SIG-M5 treated with dmso at 0.1 percent for 504 hours (cell line): ENCODE data around the gene RPL35.
"Not testable (repeated sequence)": the region's sequence is repeated elsewhere in the genome, so short reads cannot be mapped to it uniquely, and the experiment has no call there.

Experiments
- DNase-seq: peaks from one replicate; lab custom pipeline; 2025; ENCODE audit not compliant: unreplicated experiment; lab: John Stamatoyannopoulos, UW

The RPL35 gene

GRCh38 chr9:124852829-124853531, 8.8 kb downstream of the RPL35 start, which contains the start of gene WDR38:
Gene WDR38 (plus strand): TSS chr9:124853460. CDS start chr9:124853532, 72 bp downstream.
- DNase-seq, result peak; percentile 59

GRCh38 chr9:124852121-124852828, 9.5 kb downstream of the RPL35 start:
- no peak for DNase-seq

GRCh38 chr9:124849801-124850200, 12.0 kb downstream of the RPL35 start:
- DNase-seq, result no peak

- no peak for DNase-seq
Measured at GRCh38 chr9:124846969-124847368, 14.8 kb downstream of the RPL35 start.

GRCh38 chr9:124846467-124846866, 15.3 kb downstream of the RPL35 start:
- DNase-seq, result not testable (repeated sequence)

- no peak for DNase-seq
Measured at GRCh38 chr9:124844291-124844690, 17.5 kb downstream of the RPL35 start.

- DNase-seq, result no peak
Measured at GRCh38 chr9:124843456-124844034, 18.2 kb downstream of the RPL35 start.

- DNase-seq, result no peak
Measured at GRCh38 chr9:124841075-124841821, 20.5 kb downstream of the RPL35 start.

GRCh38 chr9:124840300-124840833, 21.4 kb downstream of the RPL35 start:
- no peak for DNase-seq

GRCh38 chr9:124839612-124840299, 22.0 kb downstream of the RPL35 start:
- DNase-seq, result no peak

- not testable (repeated sequence) for DNase-seq
Measured at GRCh38 chr9:124838567-124839275, 23.0 kb downstream of the RPL35 start.

GRCh38 chr9:124838132-124838531, 23.6 kb downstream of the RPL35 start:
- not testable (repeated sequence) for DNase-seq

GRCh38 chr9:124835026-124835557, 26.7 kb downstream of the RPL35 start:
- no peak for DNase-seq

- DNase-seq, result no peak
Measured at GRCh38 chr9:124834591-124834990, 27.2 kb downstream of the RPL35 start.

GRCh38 chr9:124831642-124832364, 30.0 kb downstream of the RPL35 start:
- DNase-seq, result no peak

GRCh38 chr9:124830593-124830992, 31.2 kb downstream of the RPL35 start:
- DNase-seq, result no peak

- no peak for DNase-seq
Measured at GRCh38 chr9:124829334-124829669, 32.5 kb downstream of the RPL35 start.

- DNase-seq, result no peak
Measured at GRCh38 chr9:124828489-124829333, 33.0 kb downstream of the RPL35 start.
